ENCODE data around the gene IL20.

IL20 gene

DNA sequence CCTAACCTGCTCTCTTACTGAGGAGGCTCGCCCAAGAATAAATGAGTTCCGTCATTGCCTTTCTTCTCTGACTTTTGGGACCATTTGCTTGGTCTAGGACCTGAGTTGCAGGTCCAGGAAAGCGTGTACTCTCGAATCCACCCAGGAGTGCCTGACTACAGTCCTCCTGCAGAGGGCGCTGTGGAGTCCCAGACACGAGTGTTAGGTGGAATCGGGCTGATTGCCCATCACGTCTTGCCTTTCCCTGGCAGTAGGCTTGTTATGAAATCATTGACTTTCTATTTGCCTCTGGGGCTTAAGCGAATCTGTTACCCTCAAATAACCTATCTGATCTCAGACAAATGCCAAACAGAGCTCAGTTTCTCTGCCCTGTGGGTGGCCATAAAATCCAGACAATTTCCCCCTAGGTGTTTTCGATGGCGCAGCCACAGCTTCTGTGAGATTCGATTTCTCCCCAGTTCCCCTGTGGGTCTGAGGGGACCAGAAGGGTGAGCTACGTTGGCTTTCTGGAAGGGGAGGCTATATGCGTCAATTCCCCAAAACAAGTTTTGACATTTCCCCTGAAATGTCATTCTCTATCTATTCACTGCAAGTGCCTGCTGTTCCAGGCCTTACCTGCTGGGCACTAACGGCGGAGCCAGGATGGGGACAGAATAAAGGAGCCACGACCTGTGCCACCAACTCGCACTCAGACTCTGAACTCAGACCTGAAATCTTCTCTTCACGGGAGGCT is at the start of gene IL20:
Gene IL20 (plus strand): TSS at position 685 of the 733 bp plus-strand sequence. CDS start 230 bp downstream, outside the sequence.
- peak; percentile 7 for DNase-seq

DNA sequence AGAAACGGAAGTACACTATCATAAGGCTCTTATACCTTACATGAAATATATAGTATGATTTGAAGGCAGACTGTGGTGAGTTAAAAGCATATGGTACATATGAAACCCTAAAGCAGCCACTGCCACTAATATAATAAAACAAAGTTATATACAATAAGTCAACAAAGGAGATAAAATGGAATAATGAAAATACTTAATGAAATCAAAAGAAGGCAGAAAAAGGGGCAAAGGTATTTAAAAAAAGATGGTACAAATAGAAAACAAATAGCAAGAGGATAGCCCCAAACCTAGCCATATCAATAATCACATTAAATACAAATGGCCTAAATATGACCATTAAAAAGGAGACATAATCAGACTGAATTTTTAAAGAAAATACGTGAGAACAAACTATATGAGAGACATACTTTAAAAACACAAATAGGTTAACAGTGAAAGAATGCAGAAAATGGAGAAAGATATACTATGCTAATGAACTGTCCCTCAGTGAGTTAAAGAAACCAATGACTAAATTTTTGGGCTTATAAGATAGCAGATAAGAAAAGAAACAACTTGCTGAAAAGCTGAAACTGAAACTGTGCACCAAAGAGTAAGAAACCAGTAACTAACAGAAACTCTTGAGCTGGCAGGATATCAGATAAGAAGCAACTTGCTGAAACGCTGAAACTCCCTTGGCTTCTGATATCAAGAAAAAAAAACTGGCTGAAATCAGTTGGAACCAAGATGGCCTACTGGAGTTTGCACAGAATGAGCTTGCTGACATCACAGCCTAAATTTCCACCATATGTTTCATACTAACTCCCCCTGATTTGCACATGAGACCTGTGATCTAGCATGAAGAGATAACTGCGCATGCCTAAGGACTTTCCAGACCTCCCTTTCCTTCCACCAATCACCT is 48.8 kb upstream of the IL20 start:
- no peak for DNase-seq

- DNase-seq, result peak; percentile 50
Measured at GRCh38 chr1:206821493-206821892, 43.9 kb upstream of the IL20 start.

- no peak for DNase-seq
Measured at GRCh38 chr1:206823727-206824126, 41.7 kb upstream of the IL20 start.

DNA sequence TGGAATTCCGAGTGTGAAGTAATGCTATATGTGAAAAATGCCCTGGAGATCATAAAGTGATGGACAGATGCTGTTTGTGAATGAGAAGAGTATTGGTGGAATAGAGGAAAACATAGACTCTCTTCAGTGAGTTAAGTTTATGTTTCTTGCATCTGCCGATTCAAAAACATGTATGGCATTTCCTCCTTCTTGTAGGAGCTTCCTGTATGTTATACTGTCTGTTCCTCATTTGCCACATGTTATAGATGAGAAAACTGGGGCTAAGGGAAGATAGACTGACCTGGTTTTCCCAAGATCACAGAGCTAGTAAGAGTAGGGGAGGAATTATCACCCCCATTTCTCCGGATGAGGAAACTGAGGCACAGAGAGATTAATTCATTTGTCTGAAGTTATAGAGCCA is 41.1 kb upstream of the IL20 start:
- DNase-seq, result no peak

DNA sequence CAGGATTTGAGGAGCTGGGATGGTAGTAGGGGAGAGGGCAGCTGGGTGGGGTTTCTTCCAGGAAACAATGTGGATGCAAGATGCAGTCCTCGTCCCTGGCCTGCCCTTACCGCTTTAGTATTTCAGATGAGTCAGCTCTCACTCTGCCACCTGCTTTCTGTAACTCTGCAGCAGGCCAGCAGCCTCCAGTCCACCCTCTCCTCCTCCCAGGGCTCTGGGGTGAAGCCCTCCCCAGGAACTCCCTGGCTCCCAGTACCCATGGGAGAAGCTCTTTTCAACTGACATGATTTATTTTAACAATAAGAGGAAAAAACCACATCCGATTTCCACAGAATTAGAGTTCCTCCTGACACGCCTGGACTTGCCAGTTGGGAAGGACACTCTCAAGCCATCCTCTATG is 39.0 kb upstream of the IL20 start:
- DNase-seq, result no peak

GRCh38 chr1:206828061-206828460 is 37.4 kb upstream of the IL20 start:
- no peak for DNase-seq

GRCh38 chr1:206828765-206829164 is 36.7 kb upstream of the IL20 start:
- DNase-seq, result no peak

GRCh38 chr1:206829282-206829681 is 36.1 kb upstream of the IL20 start:
- DNase-seq, result no peak

GRCh38 chr1:206829875-206830274 is 35.5 kb upstream of the IL20 start:
- DNase-seq, result no peak

DNA sequence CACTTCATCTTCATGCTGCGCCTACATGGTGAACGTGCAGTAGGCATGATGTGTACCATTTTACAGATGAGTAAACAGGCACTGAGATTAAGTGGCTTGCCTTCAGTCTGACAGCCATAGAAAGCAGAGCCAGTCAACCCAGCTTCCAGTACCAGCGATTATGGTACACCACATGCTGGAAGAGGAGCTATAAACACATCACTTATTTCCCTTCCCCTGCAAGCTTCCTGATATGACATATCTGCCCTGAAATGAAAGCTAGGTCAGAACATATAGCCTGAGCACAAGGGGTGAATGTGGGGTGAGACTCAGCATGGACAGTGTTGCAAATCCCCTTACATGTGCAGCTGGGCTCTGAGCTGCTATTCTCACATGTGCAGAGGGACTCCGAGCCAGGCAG is 33.8 kb upstream of the IL20 start:
- DNase-seq, result no peak

GRCh38 chr1:206832352-206832880 is 33.0 kb upstream of the IL20 start:
- DNase-seq, result no peak

GRCh38 chr1:206833106-206833680 is 32.2 kb upstream of the IL20 start:
- DNase-seq, result no peak

DNA sequence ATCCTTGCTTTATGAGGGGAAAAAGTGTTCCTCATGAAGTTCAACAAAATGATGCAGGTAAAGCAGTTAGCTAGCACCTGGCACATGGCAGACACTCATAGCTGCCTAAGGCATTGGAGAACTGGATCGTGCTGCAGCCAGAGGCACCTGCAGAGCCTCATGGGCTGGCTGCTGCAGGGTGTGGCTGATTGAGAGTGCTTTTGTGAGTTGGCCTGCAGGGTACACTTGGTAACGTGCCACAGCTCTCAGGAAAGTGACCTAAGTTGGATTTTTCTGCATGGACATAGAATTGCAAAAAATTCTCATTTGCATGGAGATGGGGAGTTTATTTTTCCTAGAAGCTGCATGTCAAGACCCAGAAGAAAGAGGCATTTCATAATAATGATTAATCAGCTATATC is 31.6 kb upstream of the IL20 start:
- DNase-seq, result peak; percentile 24

DNA sequence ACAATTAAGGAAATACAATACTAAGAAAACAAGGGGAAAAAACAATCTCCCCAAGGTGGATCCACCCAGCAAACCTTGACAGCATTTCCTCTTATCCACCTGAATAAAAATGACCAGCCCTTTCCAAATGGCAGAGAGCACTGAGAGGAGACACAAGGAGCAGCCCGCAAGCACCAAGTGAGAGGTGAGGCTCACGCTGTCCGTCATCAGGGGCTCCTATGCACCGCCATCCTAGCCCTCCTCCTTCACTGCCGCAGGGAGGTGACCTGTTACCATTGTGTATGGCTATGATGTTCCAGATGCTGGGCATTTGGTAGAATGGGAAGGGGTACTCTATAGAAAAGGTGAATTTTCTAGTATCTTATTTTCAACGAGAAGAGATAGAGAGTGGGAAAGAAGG is 31.2 kb upstream of the IL20 start:
- peak; percentile 24 for DNase-seq

- no peak for DNase-seq
Measured at GRCh38 chr1:206834711-206835110, 30.7 kb upstream of the IL20 start.

DNA sequence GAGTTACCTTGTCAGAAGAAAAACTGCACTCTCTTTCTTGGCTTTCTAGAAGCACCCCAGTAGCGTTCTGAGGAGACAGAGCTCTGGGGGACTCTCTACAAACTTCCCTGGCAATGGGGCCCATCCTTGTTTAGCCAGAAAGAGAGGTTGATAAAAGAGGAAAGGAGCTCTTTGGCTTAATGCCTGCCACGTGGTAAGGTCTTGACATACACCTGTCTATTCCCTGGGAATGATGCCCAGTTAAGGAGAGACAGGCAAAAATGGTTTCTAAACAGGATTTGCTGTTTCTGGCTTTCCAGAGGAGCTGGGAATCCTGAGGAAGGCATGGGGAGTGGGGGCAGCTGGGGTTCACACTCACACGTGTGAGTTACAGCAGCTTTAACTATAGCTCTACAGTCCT is 30.2 kb upstream of the IL20 start:
- peak; percentile 78 for DNase-seq

DNA sequence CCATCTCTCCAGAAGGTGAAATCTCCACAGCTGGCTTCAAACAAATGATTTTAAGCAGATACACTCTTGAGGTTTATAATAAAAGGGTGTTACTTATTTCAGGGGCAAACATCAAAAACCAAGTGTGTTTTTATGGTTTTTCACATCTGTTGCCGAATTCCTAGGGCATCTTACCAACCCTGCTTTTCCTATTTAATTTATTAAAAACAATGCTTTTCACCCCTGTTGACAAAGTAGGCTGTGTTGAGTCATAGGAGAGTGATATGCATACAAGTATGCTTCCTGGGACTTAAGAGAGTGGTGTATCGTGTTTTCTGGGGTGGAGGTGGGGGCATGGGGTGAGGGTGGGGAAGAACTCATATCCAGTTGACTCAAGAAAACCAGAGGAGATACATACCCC is 29.3 kb upstream of the IL20 start:
- no peak for DNase-seq

- DNase-seq, result no peak
Measured at GRCh38 chr1:206839006-206839560, 26.3 kb upstream of the IL20 start.

DNA sequence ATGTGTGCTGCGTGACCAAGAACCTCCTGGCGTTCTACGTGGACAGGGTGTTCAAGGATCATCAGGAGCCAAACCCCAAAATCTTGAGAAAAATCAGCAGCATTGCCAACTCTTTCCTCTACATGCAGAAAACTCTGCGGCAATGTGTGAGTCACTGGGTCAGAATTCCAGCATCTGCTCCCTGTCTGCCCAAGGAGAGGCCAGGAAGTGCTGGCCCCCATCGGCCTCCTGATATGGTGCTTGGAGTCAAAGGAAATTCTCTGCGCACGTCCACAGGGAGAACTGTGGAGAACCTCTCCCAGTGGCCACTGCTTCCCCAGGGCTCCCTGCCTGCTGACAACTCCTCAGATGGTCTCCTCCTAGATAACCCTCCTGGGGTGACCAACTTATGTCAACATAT is 25.6 kb upstream of the IL20 start:
- no peak for DNase-seq

- no peak for DNase-seq
Measured at GRCh38 chr1:206841609-206842323, 23.7 kb upstream of the IL20 start.

- no peak for DNase-seq
Measured at GRCh38 chr1:206842854-206843253, 22.6 kb upstream of the IL20 start.

DNA sequence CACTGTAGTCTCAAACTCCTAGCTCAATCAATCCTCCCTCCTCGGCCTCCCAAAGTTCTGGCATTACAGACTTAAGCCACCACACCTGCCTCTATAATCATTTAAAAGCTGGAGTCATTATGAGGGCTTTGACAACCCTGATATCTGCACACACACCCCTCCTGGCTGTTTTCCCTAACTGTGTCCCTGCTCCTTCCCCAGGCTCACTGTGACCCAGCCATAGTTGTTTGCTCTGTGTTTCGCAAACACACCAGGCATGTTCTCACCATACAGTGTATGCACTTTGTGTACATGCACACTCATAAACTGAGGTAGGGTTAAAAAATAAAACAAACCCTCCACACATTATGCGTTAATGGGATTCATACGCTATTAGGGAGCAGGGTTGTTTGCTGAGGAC is 21.8 kb upstream of the IL20 start:
- no peak for DNase-seq

Measured in NCI-H2029 treated with DMSO at 0.1 percent for 48 hours (cell line).